SJSA1 (cell line): ENCODE data around the gene ITGB1BP2. TPM values are rescaled to one million over a fixed set of nuclear protein-coding genes. Genes with fewer than 3 reads are reported as not detected.
"Not testable (repeated sequence)": the region's sequence is repeated elsewhere in the genome, so short reads cannot be mapped to it uniquely, and the experiment has no call there.

Experiments
- DNase-seq, 2 experiments: peaks; one replicate each; pipeline ENCODE4 v3.0.0-alpha.2; 2015 to 2020; ENCODE audit warnings: low spot score in 2 of 2, low read depth in 1 of 2
- H3K27ac ChIP-seq: fragments of 250-450 bp; sonication (Bioruptor Pico); 2 replicates; pipeline ENCODE4 v1.5.1; 2020; ENCODE audit warnings: mild to moderate bottlenecking, moderate library complexity
- H3K27me3 ChIP-seq: fragments of 250-450 bp; sonication (Bioruptor Pico); replicated peaks from 2 replicates; pipeline ENCODE4 v1.5.1; 2020; ENCODE audit warnings: mild to moderate bottlenecking, moderate library complexity
- H3K36me3 ChIP-seq: fragments of 250-450 bp; sonication (Bioruptor Pico); 2 replicates; pipeline ENCODE4 v1.5.1; 2020; ENCODE audit warnings: mild to moderate bottlenecking
- H3K4me1 ChIP-seq: fragments of 250-450 bp; sonication (Bioruptor Pico); replicated peaks from 2 replicates; pipeline ENCODE4 v1.6.1; 2021; ENCODE audit warnings: mild to moderate bottlenecking
- H3K4me3 ChIP-seq: fragments of 250-450 bp; sonication (Bioruptor Pico); 2 replicates; pipeline ENCODE4 v1.5.1; 2020; ENCODE audit warnings: mild to moderate bottlenecking
- H3K9me3 ChIP-seq: fragments of 250-450 bp; sonication (Bioruptor Pico); replicated peaks from 2 replicates; pipeline ENCODE4 v1.5.1; 2020; ENCODE audit warnings: mild to moderate bottlenecking
- total RNA-seq: library from RNA; depleted of rRNA; stranded (reverse); fragments of >200 nt; shearing (Covaris generic); gene quantifications from 2 replicates; pipeline ENCODE4 v1.2.3, GENCODE V29; 2014; rRNA removed

Gene ITGB1BP2
- total RNA-seq: 0.74 TPM in 1 of 2 replicates, not detected in the other

GRCh38 chrX:71301195-71301924, at the start of gene ITGB1BP2:
Gene ITGB1BP2, plus strand, starts transcription at chrX:71301750. Its CDS starts 57 bp downstream, at chrX:71301807.
- H3K9me3 ChIP-seq: no peaks in the 10 kb centered on the region
- no peak within 1 kb of the TSS for H3K4me3 ChIP-seq
- H3K27me3 ChIP-seq: no peaks in the 10 kb centered on the region
- peaks cover 48% of the 10 kb centered on the region for H3K36me3 ChIP-seq
- DNase-seq: no peak
- H3K27ac ChIP-seq: no peak within 1 kb of the TSS
- no peaks in the 10 kb centered on the region for H3K4me1 ChIP-seq

- peaks cover 24% of the 10 kb centered on the region for H3K4me1 ChIP-seq
- no peaks in the 10 kb centered on the region for H3K9me3 ChIP-seq
- H3K36me3 ChIP-seq: no peaks in the 10 kb centered on the region
- H3K4me3 ChIP-seq: no peak overlapping the region
- H3K27ac ChIP-seq: no peak overlapping the region
- no peak for DNase-seq
- H3K27me3 ChIP-seq: no peaks in the 10 kb centered on the region
Observed at GRCh38 chrX:71252221-71252620, 49.3 kb upstream of the ITGB1BP2 start.

GRCh38 chrX:71253253-71254091, 48.1 kb upstream of the ITGB1BP2 start:
- Histone ChIP-seq H3K9me3 (no peaks in the 10 kb centered on the region), H3K4me1 (peaks cover 24% of the 10 kb centered on the region), H3K27me3 (no peaks in the 10 kb centered on the region), H3K36me3 (no peaks in the 10 kb centered on the region), H3K4me3 (peak overlapping the region; percentile 74), H3K27ac (no peak overlapping the region)
- peak; percentile 1 to 50 for DNase-seq

- Histone ChIP-seq H3K9me3 (no peaks in the 10 kb centered on the region), H3K36me3 (no peaks in the 10 kb centered on the region), H3K4me1 (peaks cover 24% of the 10 kb centered on the region), H3K27me3 (no peaks in the 10 kb centered on the region), H3K27ac (no peak within 1 kb of the TSS), H3K4me3 (peak within 1 kb of the TSS; percentile 74)
- DNase-seq: peak; percentile 80 to 84
Observed at GRCh38 chrX:71254092-71254963, 47.2 kb upstream of the ITGB1BP2 start, which contains the start of gene ZMYM3. Gene ZMYM3, minus strand, starts transcription at chrX:71254140. Its CDS starts 885 bp downstream, at chrX:71253255.

GRCh38 chrX:71256051-71256450, 45.5 kb upstream of the ITGB1BP2 start:
- no peaks in the 10 kb centered on the region for H3K27me3 ChIP-seq
- no peak overlapping the region for H3K4me3 ChIP-seq
- no peaks in the 10 kb centered on the region for H3K36me3 ChIP-seq
- no peak overlapping the region for H3K27ac ChIP-seq
- H3K9me3 ChIP-seq: no peaks in the 10 kb centered on the region
- peaks cover 24% of the 10 kb centered on the region for H3K4me1 ChIP-seq
- DNase-seq: no peak

- Histone ChIP-seq H3K27me3 (no peaks in the 10 kb centered on the region), H3K9me3 (no peaks in the 10 kb centered on the region), H3K27ac (no peak overlapping the region), H3K36me3 (no peaks in the 10 kb centered on the region), H3K4me3 (no peak overlapping the region), H3K4me1 (peaks cover 24% of the 10 kb centered on the region)
- no peak for DNase-seq
Observed at GRCh38 chrX:71256856-71257255, 44.7 kb upstream of the ITGB1BP2 start.

- H3K4me3 ChIP-seq, DNase-seq, H3K36me3 ChIP-seq, H3K9me3 ChIP-seq, H3K27ac ChIP-seq, H3K4me1 ChIP-seq, H3K27me3 ChIP-seq: not testable (repeated sequence)
Observed at GRCh38 chrX:71268624-71269023, 32.9 kb upstream of the ITGB1BP2 start.

GRCh38 chrX:71269801-71270395, 31.7 kb upstream of the ITGB1BP2 start:
- Histone ChIP-seq H3K4me1 (no peaks in the 10 kb centered on the region), H3K27me3 (no peaks in the 10 kb centered on the region), H3K4me3 (no peak overlapping the region), H3K9me3 (no peaks in the 10 kb centered on the region), H3K36me3 (no peaks in the 10 kb centered on the region), H3K27ac (no peak overlapping the region)
- DNase-seq: no peak

- H3K4me3 ChIP-seq, H3K27me3 ChIP-seq, H3K36me3 ChIP-seq, H3K27ac ChIP-seq, H3K4me1 ChIP-seq, DNase-seq, H3K9me3 ChIP-seq: not testable (repeated sequence)
Observed at GRCh38 chrX:71272313-71272712, 29.2 kb upstream of the ITGB1BP2 start.

GRCh38 chrX:71281300-71281699, 20.2 kb upstream of the ITGB1BP2 start:
- not testable (repeated sequence) for H3K9me3 ChIP-seq, H3K4me3 ChIP-seq, DNase-seq, H3K4me1 ChIP-seq, H3K27ac ChIP-seq, H3K27me3 ChIP-seq
- H3K36me3 ChIP-seq: peaks cover 24% of the 10 kb centered on the region

- DNase-seq: peak in 1 of 2 experiments; percentile 41
- Histone ChIP-seq H3K4me3 (peak overlapping the region; percentile 69), H3K4me1 (peaks cover 10% of the 10 kb centered on the region), H3K27me3 (no peaks in the 10 kb centered on the region), H3K36me3 (peaks cover 35% of the 10 kb centered on the region), H3K27ac (peak overlapping the region; percentile 95), H3K9me3 (no peaks in the 10 kb centered on the region)
Observed at GRCh38 chrX:71282514-71283402, 18.8 kb upstream of the ITGB1BP2 start.

- Histone ChIP-seq H3K9me3 (no peaks in the 10 kb centered on the region), H3K27ac (peak within 1 kb of the TSS; percentile 95), H3K4me3 (peak within 1 kb of the TSS; percentile 69), H3K4me1 (peaks cover 10% of the 10 kb centered on the region), H3K36me3 (peaks cover 38% of the 10 kb centered on the region), H3K27me3 (no peaks in the 10 kb centered on the region)
- DNase-seq: peak; percentile 91 to 94
Observed at GRCh38 chrX:71283403-71284143, 18.0 kb upstream of the ITGB1BP2 start, which contains the start of gene NONO. Gene NONO, plus strand, starts transcription at chrX:71283635. Its CDS starts 7,003 bp downstream, at chrX:71290638.
